Fibroblast of lung (primary cell): ENCODE data around the gene EEIG2. TPM values are rescaled to one million over a fixed set of nuclear protein-coding genes. Genes with fewer than 3 reads are reported as not detected.

Experiments
- DNase-seq, 2 donors: peaks; one replicate each; pipeline versions ENCODE4 v3.0.0 to v3.0.0-alpha.2; 2010; ENCODE audit warnings: low read depth in 2 of 2
- H2AFZ ChIP-seq: 2 replicates; pipeline ENCODE4 v1.5.1; 2012; ENCODE audit warnings: low read length, control low read depth, inconsistent platforms
- H3K27ac ChIP-seq: 2 replicates; pipeline ENCODE4 v1.5.1; 2011; ENCODE audit warnings: low read length, control low read depth; ENCODE audit not compliant: insufficient read depth
- H3K27me3 ChIP-seq: 2 replicates; pipeline ENCODE4 v1.5.1; 2011; ENCODE audit warnings: mild to moderate bottlenecking, low read length; ENCODE audit not compliant: control insufficient read depth, insufficient read depth
- H3K36me3 ChIP-seq: 2 replicates; pipeline ENCODE4 v1.5.1; 2011; ENCODE audit warnings: low read length; ENCODE audit not compliant: control insufficient read depth, insufficient read depth
- H3K4me1 ChIP-seq: 2 replicates; pipeline ENCODE4 v1.5.1; 2011; ENCODE audit warnings: low read length; ENCODE audit not compliant: control insufficient read depth, insufficient read depth; ENCODE audit errors: extremely low read depth
- H3K4me2 ChIP-seq: 2 replicates; pipeline ENCODE4 v1.5.1; 2011; ENCODE audit warnings: low read length, control low read depth; ENCODE audit not compliant: insufficient read depth; ENCODE audit errors: extremely low read depth
- H3K4me3 ChIP-seq, 4 experiments: fragments of 200-600 bp in 1 of 4; sonication (generic) in 1 of 4; replicated peaks in 1 of 4; 2 replicates each; pipeline ENCODE4 v1.5.1; 2011 to 2016; ENCODE audit warnings: low read length in 4 of 4, low read depth in 3 of 4, mild to moderate bottlenecking in 3 of 4, control low read depth in 2 of 4, inconsistent platforms in 1 of 4, mixed read lengths in 1 of 4; ENCODE audit not compliant: insufficient read depth in 1 of 4; ENCODE audit errors: control extremely low read depth in 1 of 4
- H3K79me2 ChIP-seq: 2 replicates; pipeline ENCODE4 v1.5.1; 2012; ENCODE audit warnings: mild to moderate bottlenecking, low read length, inconsistent platforms; ENCODE audit not compliant: control insufficient read depth, insufficient read depth
- H3K9ac ChIP-seq: 2 replicates; pipeline ENCODE4 v1.5.1; 2011; ENCODE audit warnings: mild to moderate bottlenecking, low read length, control low read depth; ENCODE audit not compliant: insufficient read depth
- H3K9me3 ChIP-seq: 2 replicates; pipeline ENCODE4 v1.5.1; 2012; ENCODE audit warnings: low read depth, low read length; ENCODE audit not compliant: control insufficient read depth, insufficient read depth
- H4K20me1 ChIP-seq: 2 replicates; pipeline ENCODE4 v1.5.1; 2011; ENCODE audit warnings: low read length; ENCODE audit not compliant: control insufficient read depth, insufficient read depth; ENCODE audit errors: extremely low read depth
- EZH2 ChIP-seq: IDR thresholded peaks from 2 replicates; pipeline ENCODE4 v1.5.1; 2012; ENCODE audit warnings: low read length, control low read depth, mild to moderate bottlenecking; ENCODE audit errors: missing control alignments
- polyA plus RNA-seq, 2 donors: library from polyadenylated mRNA; depleted of rRNA in 1 of 2; stranded (reverse) in 1 of 2; unstranded in 1 of 2; fragments of >200 nt; gene quantifications; 2 replicates each; pipeline ENCODE4 v1.2.1, GENCODE V29; 2011 to 2012; ENCODE audit warnings: missing spikeins in 1 of 2
- total RNA-seq: library from RNA; depleted of rRNA; stranded (reverse); fragments of >200 nt; gene quantifications from 2 replicates; pipeline ENCODE4 v1.2.1, GENCODE V29; 2014
- TF ChIP-seq, protein P1 (sequence below), 2 donors: IDR thresholded peaks in 1 of 2; conservative IDR thresholded peaks in 1 of 2; 1 replicate in 1 of 2; 2 replicates in 1 of 2; pipeline ENCODE4 v1.5.1; 2011 to 2012; ENCODE audit warnings: low read length in 2 of 2, control low read depth in 1 of 2, inconsistent platforms in 1 of 2, low read depth in 1 of 2, mild to moderate bottlenecking in 1 of 2

Gene EEIG2
- total and polyA plus RNA-seq, 2 donors (not counting 1 experiment from before 2014, with no cell fraction given): 13.7 to 18.5 TPM

DNA sequence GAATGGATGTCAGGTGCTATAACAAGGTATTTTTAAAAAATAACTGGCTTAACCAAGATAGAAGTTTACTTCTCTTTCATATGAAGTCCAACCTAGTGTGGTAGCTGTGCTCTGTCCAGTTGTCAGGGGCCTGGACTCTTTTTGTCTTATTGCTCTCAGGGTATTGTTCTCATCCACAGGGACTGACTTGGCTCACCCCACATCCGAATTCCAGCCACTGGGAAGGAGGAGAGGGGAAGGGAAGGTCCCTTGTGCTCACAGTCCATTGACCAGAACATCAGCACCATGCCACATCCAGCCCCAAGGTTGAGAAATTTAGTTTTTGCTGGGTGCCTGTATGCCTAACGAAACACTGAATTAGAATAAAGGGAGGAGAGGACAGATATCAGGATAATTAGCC lies 8.7 kb downstream of the EEIG2 start:
- H3K4me2 ChIP-seq: no peak overlapping the region
- H3K27ac ChIP-seq: no peak overlapping the region
- no peak overlapping the region for H3K4me3 ChIP-seq
- DNase-seq: no peak
- no peak overlapping the region for H2AFZ ChIP-seq
- peaks cover 13% of the 10 kb centered on the region for H3K79me2 ChIP-seq
- no peaks in the 10 kb centered on the region for H4K20me1 ChIP-seq
- TF ChIP-seq EZH2: no peak
- TF ChIP-seq, protein P1, sequence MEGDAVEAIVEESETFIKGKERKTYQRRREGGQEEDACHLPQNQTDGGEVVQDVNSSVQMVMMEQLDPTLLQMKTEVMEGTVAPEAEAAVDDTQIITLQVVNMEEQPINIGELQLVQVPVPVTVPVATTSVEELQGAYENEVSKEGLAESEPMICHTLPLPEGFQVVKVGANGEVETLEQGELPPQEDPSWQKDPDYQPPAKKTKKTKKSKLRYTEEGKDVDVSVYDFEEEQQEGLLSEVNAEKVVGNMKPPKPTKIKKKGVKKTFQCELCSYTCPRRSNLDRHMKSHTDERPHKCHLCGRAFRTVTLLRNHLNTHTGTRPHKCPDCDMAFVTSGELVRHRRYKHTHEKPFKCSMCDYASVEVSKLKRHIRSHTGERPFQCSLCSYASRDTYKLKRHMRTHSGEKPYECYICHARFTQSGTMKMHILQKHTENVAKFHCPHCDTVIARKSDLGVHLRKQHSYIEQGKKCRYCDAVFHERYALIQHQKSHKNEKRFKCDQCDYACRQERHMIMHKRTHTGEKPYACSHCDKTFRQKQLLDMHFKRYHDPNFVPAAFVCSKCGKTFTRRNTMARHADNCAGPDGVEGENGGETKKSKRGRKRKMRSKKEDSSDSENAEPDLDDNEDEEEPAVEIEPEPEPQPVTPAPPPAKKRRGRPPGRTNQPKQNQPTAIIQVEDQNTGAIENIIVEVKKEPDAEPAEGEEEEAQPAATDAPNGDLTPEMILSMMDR (conservative IDR thresholded peaks at IDR 0.05 in 1 of 2, IDR thresholded peaks at IDR 0.05 in 1 of 2; ENCODE audit: low read depth in 1 of 2, low read length in 2 of 2): no peak
- H3K27me3 ChIP-seq: no peaks in the 10 kb centered on the region
- no peaks in the 10 kb centered on the region for H3K9me3 ChIP-seq
- no peak overlapping the region for H3K9ac ChIP-seq
- no peaks in the 10 kb centered on the region for H3K36me3 ChIP-seq
- H3K4me1 ChIP-seq: no peaks in the 10 kb centered on the region

- H3K4me1 ChIP-seq: no peaks in the 10 kb centered on the region
- H3K27me3 ChIP-seq: no peaks in the 10 kb centered on the region
- no peaks in the 10 kb centered on the region for H3K36me3 ChIP-seq
- H3K4me3 ChIP-seq: no peak overlapping the region
- TF ChIP-seq EZH2: no peak
- TF ChIP-seq, protein P1 (conservative IDR thresholded peaks at IDR 0.05 in 1 of 2, IDR thresholded peaks at IDR 0.05 in 1 of 2; ENCODE audit: low read depth in 1 of 2, low read length in 2 of 2): no peak
- no peaks in the 10 kb centered on the region for H3K9me3 ChIP-seq
- no peaks in the 10 kb centered on the region for H4K20me1 ChIP-seq
- peak in 1 of 2 donors; percentile 25 for DNase-seq
- H3K27ac ChIP-seq: no peak overlapping the region
- no peak overlapping the region for H3K4me2 ChIP-seq
- no peak overlapping the region for H3K9ac ChIP-seq
- H3K79me2 ChIP-seq: peaks cover 12% of the 10 kb centered on the region
- no peak overlapping the region for H2AFZ ChIP-seq
These were observed 9.3 kb downstream of the EEIG2 start for GRCh38 chr1:108569097-108569728.

- H3K4me2 ChIP-seq: no peak overlapping the region
- TF ChIP-seq, protein P1 (conservative IDR thresholded peaks at IDR 0.05 in 1 of 2, IDR thresholded peaks at IDR 0.05 in 1 of 2; ENCODE audit: low read depth in 1 of 2, low read length in 2 of 2): peak; percentile 18 to 54
- no peak for TF ChIP-seq EZH2
- no peak overlapping the region for H2AFZ ChIP-seq
- H3K4me3 ChIP-seq: no peak overlapping the region
- no peaks in the 10 kb centered on the region for H3K36me3 ChIP-seq
- H3K27ac ChIP-seq: no peak overlapping the region
- DNase-seq: no peak
- no peaks in the 10 kb centered on the region for H3K4me1 ChIP-seq
- peaks cover 8% of the 10 kb centered on the region for H3K79me2 ChIP-seq
- no peak overlapping the region for H3K9ac ChIP-seq
- H3K9me3 ChIP-seq: no peaks in the 10 kb centered on the region
- H3K27me3 ChIP-seq: no peaks in the 10 kb centered on the region
- H4K20me1 ChIP-seq: no peaks in the 10 kb centered on the region
These were observed 10.2 kb downstream of the EEIG2 start for GRCh38 chr1:108570128-108570527.
